SK-N-SH treated with all-trans-retinoic acid at 6 μM for 48 hours (cell line): ENCODE results near the gene DIP2C.

Experiments used
- ARNTL ChIP-seq: fragments of 450-650 bp; formaldehyde crosslinking; IDR thresholded peaks from 2 replicates; pipeline ENCODE4 v1.5.0; 2020; ENCODE audit warnings: low read depth, mild to moderate bottlenecking, moderate library complexity, borderline replicate concordance
- BACH2 ChIP-seq: fragments of 250-450 bp; sonication (Bioruptor Pico); IDR thresholded peaks from 2 replicates; pipeline ENCODE4 v1.9.0; 2021; ENCODE audit warnings: mild to moderate bottlenecking, borderline replicate concordance
- CSRNP3 ChIP-seq: fragments of 250-450 bp; sonication (Bioruptor Pico); IDR thresholded peaks from 2 replicates; pipeline ENCODE4 v1.5.1; 2021; ENCODE audit warnings: mild to moderate bottlenecking, moderate library complexity
- ESRRG ChIP-seq: fragments of 250-450 bp; sonication (Bioruptor Pico); IDR thresholded peaks from 2 replicates; pipeline ENCODE4 v1.6.1; 2021; ENCODE audit warnings: mild to moderate bottlenecking
- GLIS3 ChIP-seq: fragments of 250-450 bp; sonication (Bioruptor Pico); IDR thresholded peaks from 2 replicates; pipeline ENCODE4 v1.5.0; 2020; ENCODE audit warnings: mild to moderate bottlenecking, moderate library complexity
- PATZ1 ChIP-seq: fragments of 250-450 bp; sonication (Bioruptor Pico); IDR thresholded peaks from 2 replicates; pipeline ENCODE4 v1.8.0; 2020; ENCODE audit warnings: mild to moderate bottlenecking, moderate library complexity, borderline replicate concordance
- PPARA ChIP-seq: fragments of 250-450 bp; sonication (Bioruptor Pico); IDR thresholded peaks from 2 replicates; pipeline ENCODE4 v1.5.0; 2020; ENCODE audit warnings: mild to moderate bottlenecking, borderline replicate concordance
- RARB ChIP-seq: fragments of 250-450 bp; sonication (Bioruptor Pico); IDR thresholded peaks from 2 replicates; pipeline ENCODE4 v1.8.0; 2021; ENCODE audit warnings: mild to moderate bottlenecking, moderate library complexity
- SNAI2 ChIP-seq: fragments of 250-450 bp; sonication (Bioruptor Pico); IDR thresholded peaks from 2 replicates; pipeline ENCODE4 v1.5.0; 2020; ENCODE audit warnings: mild to moderate bottlenecking, moderate library complexity
- TSHZ2 ChIP-seq: fragments of 250-450 bp; sonication (Bioruptor Pico); IDR thresholded peaks from 2 replicates; pipeline ENCODE4 v1.5.0; 2020; ENCODE audit warnings: mild to moderate bottlenecking, moderate library complexity
- ZFP3 ChIP-seq: fragments of 250-450 bp; sonication (Bioruptor Pico); IDR thresholded peaks from 2 replicates; pipeline ENCODE4 v1.5.0; 2020; ENCODE audit warnings: mild to moderate bottlenecking, moderate library complexity
- ZFP30 ChIP-seq: fragments of 450-650 bp; formaldehyde crosslinking; IDR thresholded peaks from 2 replicates; pipeline ENCODE4 v1.5.0; 2022; ENCODE audit warnings: mild to moderate bottlenecking, moderate library complexity
- ZNF8 ChIP-seq: fragments of 450-650 bp; formaldehyde crosslinking; IDR thresholded peaks from 2 replicates; pipeline ENCODE4 v1.5.0; 2020; ENCODE audit warnings: mild to moderate bottlenecking, moderate library complexity

DNA sequence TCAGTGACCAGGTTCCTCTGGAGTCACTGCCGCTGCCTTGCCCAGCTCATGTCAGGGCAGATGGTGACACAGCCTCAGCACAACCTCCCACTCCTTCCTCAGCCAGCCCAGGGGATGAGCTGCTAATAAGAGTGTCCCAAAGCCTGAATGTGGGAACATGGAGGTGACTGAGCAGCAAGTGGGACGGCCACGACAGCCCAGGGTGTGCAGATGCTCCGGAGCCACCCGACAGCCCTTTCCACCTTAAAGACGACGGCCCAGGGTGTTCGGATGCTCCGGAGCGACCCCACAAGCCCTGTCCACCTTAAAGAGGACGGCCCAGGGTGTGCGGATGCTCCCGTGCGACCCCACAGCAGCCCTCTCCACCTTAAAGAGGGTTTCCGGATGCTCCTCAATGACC, 89.2 kb downstream of the DIP2C start:
- TF ChIP-seq RARB (CRISPR knock-in tag) (no peak), PATZ1 (CRISPR knock-in tag) (no peak), ZFP3 (CRISPR knock-in tag) (no peak), TSHZ2 (CRISPR knock-in tag) (no peak), SNAI2 (no peak), ZNF8 (CRISPR knock-in tag) (no peak), PPARA (no peak), ARNTL (no peak), GLIS3 (CRISPR knock-in tag) (no peak), ZFP30 (CRISPR knock-in tag) (no peak), ESRRG (CRISPR knock-in tag) (no peak), BACH2 (CRISPR knock-in tag) (no peak), CSRNP3 (CRISPR knock-in tag) (no peak)
